A673 (cell line): ENCODE data around the gene LENG8. TPM values are rescaled to one million over a fixed set of nuclear protein-coding genes. Genes with fewer than 3 reads are reported as not detected.
"Not testable (repeated sequence)": the region's sequence is repeated elsewhere in the genome, so short reads cannot be mapped to it uniquely, and the experiment has no call there.

Experiments
- BruUV-seq: library from RNA; stranded (reverse); fragments of 400-500 nt; replicated peaks from 2 replicates; lab custom pipeline; 2021; lab: Mats Ljungman, UMichigan
- CTCF ChIA-PET: fragments of 300-600 bp; sonication (Branson Sonifier 250); formaldehyde crosslinking; loops from one replicate; lab custom pipeline; 2022; ENCODE audit warnings: antibody characterized with exemption; lab: Charles Lee
- POLR2A ChIA-PET: fragments of 300-600 bp; sonication (Branson Sonifier 250); formaldehyde crosslinking; loops from one replicate; lab custom pipeline; 2022; ENCODE audit warnings: antibody characterized with exemption; ENCODE audit not compliant: low non-redundant PET; lab: Charles Lee
- DNase-seq: peaks from one replicate; pipeline ENCODE4 v3.0.0-alpha.2; 2015; ENCODE audit warnings: low spot score
- H3K27ac ChIP-seq: fragments of 200-600 bp; sonication (generic); 2 replicates; pipeline ENCODE4 v1.5.1; 2016; ENCODE audit warnings: mixed run types, low read depth, mild to moderate bottlenecking, mixed read lengths, antibody characterized with exemption, low read length; ENCODE audit not compliant: poor library complexity, severe bottlenecking
- H3K27me3 ChIP-seq: fragments of 200-600 bp; sonication (generic); replicated peaks from 2 replicates; pipeline ENCODE4 v1.6.1; 2017; ENCODE audit warnings: mixed run types, low read depth, mild to moderate bottlenecking, mixed read lengths, antibody characterized with exemption, low read length; ENCODE audit not compliant: insufficient read depth, poor library complexity
- H3K36me3 ChIP-seq: fragments of 200-600 bp; sonication (generic); 2 replicates; pipeline ENCODE4 v1.6.1; 2016; ENCODE audit warnings: mixed run types, mild to moderate bottlenecking, mixed read lengths, antibody characterized with exemption, low read length; ENCODE audit not compliant: insufficient read depth, poor library complexity, severe bottlenecking
- H3K4me1 ChIP-seq: fragments of 200-600 bp; sonication (generic); 2 replicates; pipeline ENCODE4 v1.6.1; 2017; ENCODE audit warnings: mixed run types, mild to moderate bottlenecking, mixed read lengths, antibody characterized with exemption, low read length; ENCODE audit not compliant: insufficient read depth, poor library complexity, severe bottlenecking
- H3K4me3 ChIP-seq: fragments of 200-600 bp; sonication (generic); 2 replicates; pipeline ENCODE4 v1.5.1; 2016; ENCODE audit warnings: low read depth, mixed run types, mild to moderate bottlenecking, mixed read lengths, low read length; ENCODE audit not compliant: poor library complexity, severe bottlenecking
- H3K9me3 ChIP-seq: fragments of 200-600 bp; sonication (generic); 2 replicates; pipeline ENCODE4 v1.6.1; 2016; ENCODE audit warnings: mixed run types, low read depth, mild to moderate bottlenecking, mixed read lengths, antibody characterized with exemption, low read length; ENCODE audit not compliant: poor library complexity, severe bottlenecking
- CTCF ChIP-seq: fragments of 300-800, 200-600 bp; sonication (generic); conservative IDR thresholded peaks from 2 replicates; pipeline ENCODE4 v1.5.1; 2017; ENCODE audit warnings: low read depth, mild to moderate bottlenecking, antibody characterized with exemption, low read length, moderate library complexity, mixed read lengths
- EZH2 ChIP-seq: fragments of 200-600 bp; sonication (generic); IDR thresholded peaks from 2 replicates; pipeline ENCODE4 v1.6.1; 2017; ENCODE audit warnings: borderline replicate concordance, low read depth, mild to moderate bottlenecking, mixed read lengths, antibody characterized with exemption, low read length; ENCODE audit not compliant: poor library complexity, severe bottlenecking
- intact Hi-C: fragments of 100-400 bp; cut with micrococcal nuclease; formaldehyde crosslinking; loops from one replicate; pipeline ENCODE4 v1.10.0; 2022; ENCODE audit not compliant: unreplicated experiment
- total RNA-seq: library from RNA; stranded (reverse); gene quantifications from 2 replicates; pipeline ENCODE4 v1.2.3, GENCODE V29; 2021

The LENG8 gene
- total RNA-seq, 1 experiment from 2014 or later = 129 TPM

DNA sequence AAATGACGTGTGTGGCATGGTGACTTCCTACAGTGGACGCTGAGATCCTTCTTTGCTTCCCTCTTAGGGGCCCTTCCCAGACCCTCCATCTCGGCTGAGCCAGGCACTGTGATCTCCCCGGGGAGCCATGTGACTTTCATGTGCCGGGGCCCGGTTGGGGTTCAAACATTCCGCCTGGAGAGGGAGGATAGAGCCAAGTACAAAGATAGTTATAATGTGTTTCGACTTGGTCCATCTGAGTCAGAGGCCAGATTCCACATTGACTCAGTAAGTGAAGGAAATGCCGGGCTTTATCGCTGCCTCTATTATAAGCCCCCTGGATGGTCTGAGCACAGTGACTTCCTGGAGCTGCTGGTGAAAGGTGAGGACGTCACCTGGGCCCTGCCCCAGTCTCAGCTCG, 58.8 kb downstream of the LENG8 start:
- CTCF ChIA-PET = no interaction called here

DNA sequence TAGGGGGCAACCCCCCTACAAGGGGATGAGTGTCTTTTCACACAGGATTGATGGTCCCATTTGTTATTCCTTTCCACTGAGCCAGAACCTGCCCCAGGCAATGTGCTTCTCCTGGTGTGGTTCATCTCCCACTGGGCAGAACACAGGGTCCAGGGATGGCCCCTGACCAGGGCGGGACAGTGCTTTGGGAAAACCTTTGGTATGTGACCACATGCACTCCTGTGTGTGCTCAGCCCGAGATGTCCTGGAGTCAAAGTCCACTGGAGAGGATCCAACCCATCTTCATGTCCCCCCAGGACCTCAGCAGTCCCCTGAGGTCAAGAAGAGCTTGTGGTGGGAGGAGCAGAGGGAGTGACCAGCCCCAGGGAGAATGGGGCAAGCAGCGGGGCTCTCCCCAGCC, 59.5 kb downstream of the LENG8 start:
- H3K4me1 ChIP-seq, intact Hi-C loops, H3K27ac ChIP-seq, CTCF ChIA-PET, DNase-seq, H3K36me3 ChIP-seq, BruUV-seq, H3K9me3 ChIP-seq, H3K4me3 ChIP-seq, POLR2A ChIA-PET: not testable (repeated sequence)
- peaks cover 20% of the 10 kb centered on the region for H3K27me3 ChIP-seq

More for the DNA sequence above, 58.8 kb downstream of the LENG8 start:
- no peaks in the 10 kb centered on the region for H3K36me3 ChIP-seq
- intact Hi-C loops = no loop called here
- peaks cover 20% of the 10 kb centered on the region for H3K27me3 ChIP-seq
- DNase-seq = no peak
- H3K27ac ChIP-seq = no peak overlapping the region
- H3K4me3 ChIP-seq = no peak overlapping the region
- no TSS peak for BruUV-seq
- no peaks in the 10 kb centered on the region for H3K4me1 ChIP-seq
- H3K9me3 ChIP-seq = no peaks in the 10 kb centered on the region
- POLR2A ChIA-PET = no interaction called here
- TF ChIP-seq EZH2 (no peak), CTCF (no peak)

DNA sequence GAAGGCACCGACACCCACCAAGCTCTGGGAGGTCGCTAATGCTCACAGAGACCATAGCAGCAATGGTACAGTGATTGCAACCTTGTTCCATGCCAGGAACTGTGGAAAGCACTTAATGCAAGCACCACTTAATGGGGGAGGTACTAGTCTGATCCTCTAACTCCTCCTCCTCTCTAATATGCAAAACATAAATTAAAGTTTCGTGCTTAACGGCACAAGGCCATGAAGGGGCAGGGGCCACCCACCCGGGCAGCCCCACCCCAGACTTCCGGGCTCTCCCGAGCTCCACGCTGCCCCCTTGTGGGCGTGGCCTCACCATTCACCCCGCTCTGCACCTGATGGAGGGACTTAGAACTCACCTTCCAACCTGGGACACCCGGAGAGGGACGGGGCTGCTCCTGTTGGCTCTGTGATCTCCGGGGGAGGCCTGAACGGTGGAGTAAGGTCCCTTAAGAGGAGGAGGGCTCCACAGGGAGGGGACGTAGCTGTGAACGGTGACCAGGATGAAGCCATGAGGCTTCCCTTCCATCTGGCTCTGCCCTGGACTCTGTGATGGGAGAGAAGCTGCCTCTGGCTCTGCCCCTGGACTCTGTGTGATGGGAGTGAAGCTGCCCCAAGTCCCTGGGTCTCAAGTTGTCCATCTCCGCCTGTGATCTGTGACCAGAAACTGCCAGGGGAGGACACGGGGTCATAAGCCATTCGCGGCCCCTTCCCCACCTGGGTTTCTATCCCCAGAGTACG, 60.4 kb downstream of the LENG8 start:
- POLR2A ChIA-PET, H3K36me3 ChIP-seq, H3K4me1 ChIP-seq, BruUV-seq, H3K9me3 ChIP-seq, CTCF ChIA-PET, DNase-seq, intact Hi-C loops, H3K27ac ChIP-seq, H3K4me3 ChIP-seq: not testable (repeated sequence)
- H3K27me3 ChIP-seq = peaks cover 20% of the 10 kb centered on the region

Other genes with a start within 250 kb of the LENG8 start
- 944 and 951 TPM in 2 replicates for gene RPS9, start 248.3 kb upstream of the LENG8 start, total RNA-seq
- gene LILRB3, start 226.2 kb upstream of the LENG8 start, total RNA-seq = not detected in 2 replicates
- gene LILRA6, start 206.4 kb upstream of the LENG8 start, total RNA-seq = not detected in 2 replicates
- gene LILRB5, start 191.9 kb upstream of the LENG8 start, total RNA-seq = not detected in 2 replicates
- not detected in 2 replicates for gene LILRB2, start 168.1 kb upstream of the LENG8 start, total RNA-seq
- gene LILRA5, start 136.0 kb upstream of the LENG8 start, total RNA-seq = not detected in 2 replicates
- not detected in 2 replicates for gene LILRA4, start 110.0 kb upstream of the LENG8 start, total RNA-seq
- not detected in 2 replicates for gene LAIR1, start 84.3 kb upstream of the LENG8 start, total RNA-seq
- gene TTYH1, start 33.7 kb upstream of the LENG8 start, total RNA-seq = 3.0 and 3.2 TPM in 2 replicates
- gene LENG9, start 14.6 kb downstream of the LENG8 start, total RNA-seq = 4.2 and 4.3 TPM in 2 replicates
- 111 and 119 TPM in 2 replicates for gene CDC42EP5, start 24.1 kb downstream of the LENG8 start, total RNA-seq
- gene LAIR2, start 53.6 kb downstream of the LENG8 start, total RNA-seq = not detected in 2 replicates
- not detected in 2 replicates for gene LILRA2, start 124.6 kb downstream of the LENG8 start, total RNA-seq
- gene LILRA1, start 144.4 kb downstream of the LENG8 start, total RNA-seq = not detected in 2 replicates
- gene LILRB1, start 181.3 kb downstream of the LENG8 start, total RNA-seq = not detected in 2 replicates
- not detected in 2 replicates for gene LILRB4, start 213.8 kb downstream of the LENG8 start, total RNA-seq